Stimulated activated naive CD8-positive, alpha-beta T cell treated with anti-CD3 and anti-CD28 coated beads, Interleukin-15, Interleukin-2, amounts not matched to agents 100 U/mL and 50 U/mL, for 24 hours (primary cell): ENCODE measurements around the gene ATXN10.

Experiments
- ATAC-seq: fragments of 150-1000 bp; cut with Tn5 transposase; one replicate; pipeline ENCODE4 v1.10.0; 2021
- DNase-seq: peaks from one replicate; pipeline ENCODE4 v3.0.0; 2021

Gene ATXN10

DNA sequence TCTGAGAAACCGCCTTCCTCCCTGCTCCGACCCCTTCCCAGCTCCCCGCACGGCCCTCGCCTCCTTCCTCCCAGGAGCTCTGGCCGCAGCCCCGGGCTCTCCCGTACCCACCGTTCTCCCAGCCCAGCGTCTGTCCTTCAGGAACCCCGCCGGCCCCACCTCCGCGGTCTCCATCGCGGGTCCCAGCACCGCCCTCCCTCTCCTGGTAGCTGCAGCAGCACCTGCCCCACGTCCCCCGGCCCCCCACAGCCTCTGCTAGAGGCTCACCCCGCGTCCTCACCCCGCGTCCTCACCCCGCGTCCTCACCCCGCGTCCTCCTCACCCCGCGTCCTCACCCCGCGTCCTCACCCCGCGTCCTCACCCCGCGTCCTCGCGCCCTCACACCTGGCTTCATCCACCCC, 219.4 kb downstream of the ATXN10 start:
- DNase-seq, result no peak
- no peak for ATAC-seq

- ATAC-seq (no peak), DNase-seq (no peak)
Measured at GRCh38 chr22:45891471-45891995, 219.9 kb downstream of the ATXN10 start.

DNA sequence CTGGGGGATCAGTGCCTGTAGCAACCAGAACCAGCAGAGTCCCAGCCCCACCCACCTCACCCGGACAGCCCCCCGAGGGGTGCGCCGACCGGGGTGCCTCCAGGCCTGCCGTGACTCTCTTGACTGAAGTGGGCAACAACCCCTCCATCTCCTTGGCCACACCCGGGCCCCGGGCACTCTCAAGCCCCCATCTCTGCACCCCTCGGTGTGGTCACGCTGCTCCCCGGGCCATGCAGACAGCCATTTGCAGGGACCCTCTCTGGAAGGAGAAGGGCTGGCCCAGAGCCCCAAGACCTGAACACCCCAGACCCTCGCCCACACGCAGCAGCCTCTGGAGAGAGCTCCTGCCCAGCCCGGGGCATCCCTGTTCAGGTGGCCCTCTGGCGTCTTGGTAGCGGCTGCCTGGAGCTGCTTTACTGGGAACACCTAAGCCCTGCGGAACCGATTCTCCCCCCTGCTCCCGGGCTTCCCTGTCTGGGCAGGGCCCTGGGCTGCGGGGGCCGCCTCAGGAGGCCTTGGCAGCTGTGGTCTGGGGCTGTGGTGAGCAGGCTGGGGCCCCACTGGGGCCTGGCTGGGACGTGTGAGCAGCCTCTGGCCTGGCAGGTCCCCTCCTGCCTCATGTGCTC, 220.5 kb downstream of the ATXN10 start:
- ATAC-seq (no peak), DNase-seq (no peak)

DNA sequence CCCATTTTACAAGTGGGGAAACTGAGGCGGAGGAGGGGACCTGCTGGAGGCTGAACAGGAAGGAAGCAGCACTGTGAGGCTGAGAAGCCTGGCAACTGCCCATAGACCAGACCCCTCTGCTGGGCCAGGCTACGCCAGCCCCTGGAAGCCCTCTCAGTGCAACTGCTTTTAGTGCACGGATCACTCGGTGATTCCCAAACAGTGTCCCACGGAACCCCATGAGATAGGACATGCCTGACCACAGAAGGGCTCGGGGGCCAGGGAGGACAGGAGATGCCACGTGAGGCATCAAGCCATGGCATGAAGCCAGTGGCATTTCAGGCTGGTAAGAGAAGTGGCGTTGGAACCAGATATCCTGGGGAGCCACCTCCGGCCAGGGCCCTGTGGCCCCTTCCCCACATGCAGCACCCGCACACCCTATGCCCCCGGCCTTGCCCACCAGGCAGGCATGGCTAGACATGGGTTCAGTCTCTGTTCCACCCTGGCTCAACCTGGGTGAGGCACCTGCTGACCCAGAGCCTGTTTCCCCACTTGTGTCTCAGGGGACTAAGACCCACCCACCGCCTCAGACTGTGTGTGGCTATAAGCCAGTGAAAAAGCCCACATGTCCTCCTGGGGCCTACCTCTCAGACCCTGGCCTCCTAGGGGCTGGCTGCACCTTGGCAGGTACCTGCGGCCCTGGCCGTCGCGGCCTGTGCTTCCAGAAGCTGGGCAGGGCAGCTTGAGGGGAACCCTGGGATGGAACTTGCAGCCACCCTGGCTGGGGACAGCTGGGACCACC, 221.2 kb downstream of the ATXN10 start:
- ATAC-seq, result no peak
- DNase-seq, result no peak

DNA sequence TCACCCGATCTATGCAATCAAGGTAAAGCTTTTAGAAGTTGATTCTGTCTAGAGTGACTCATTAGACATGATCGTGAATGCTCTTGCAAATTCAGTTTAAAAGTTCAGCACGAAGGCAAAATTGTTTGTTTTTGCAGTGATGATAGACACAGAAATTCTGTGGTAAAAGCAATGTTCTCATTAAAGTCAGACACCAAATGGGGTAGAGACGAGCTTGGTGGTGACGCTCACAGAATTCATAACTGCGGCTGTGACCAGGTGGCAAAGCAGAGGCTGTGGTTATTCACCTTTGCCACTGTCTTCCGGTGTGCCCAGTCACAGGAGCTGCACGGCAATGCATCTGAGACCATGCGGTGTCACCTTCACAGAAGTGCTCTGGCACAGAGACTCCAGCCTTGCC, 221.9 kb downstream of the ATXN10 start:
- no peak for DNase-seq
- ATAC-seq, result no peak
